Esophagus muscularis mucosa (tissue), 4 donors: ENCODE results near the gene PSAT1.

Experiments
- EP300 ChIP-seq: sonication (generic); formaldehyde crosslinking; IDR thresholded peaks from one replicate; pipeline ENCODE4 v1.6.1; 2017; ENCODE audit warnings: antibody characterized with exemption
- POLR2A ChIP-seq: fragments of 450-650 bp; IDR thresholded peaks from one replicate; pipeline ENCODE4 v1.6.1; 2017; ENCODE audit warnings: antibody characterized with exemption, moderate library complexity, mild to moderate bottlenecking, low read depth
- POLR2AphosphoS5 ChIP-seq, 2 donors: sonication (generic); formaldehyde crosslinking; IDR thresholded peaks; one replicate each; pipeline ENCODE4 v1.6.1; 2017; ENCODE audit warnings: antibody characterized with exemption in 2 of 2
- TF ChIP-seq, protein P1 (sequence below), 3 experiments: fragments of 200-600 bp in 2 of 3; fragments of 450-650 bp in 1 of 3; sonication (generic) in 2 of 3; IDR thresholded peaks; one replicate each; pipeline ENCODE4 v1.5.1; 2017 to 2019; ENCODE audit warnings: antibody characterized with exemption in 3 of 3, mild to moderate bottlenecking in 2 of 3, moderate library complexity in 1 of 3

DNA sequence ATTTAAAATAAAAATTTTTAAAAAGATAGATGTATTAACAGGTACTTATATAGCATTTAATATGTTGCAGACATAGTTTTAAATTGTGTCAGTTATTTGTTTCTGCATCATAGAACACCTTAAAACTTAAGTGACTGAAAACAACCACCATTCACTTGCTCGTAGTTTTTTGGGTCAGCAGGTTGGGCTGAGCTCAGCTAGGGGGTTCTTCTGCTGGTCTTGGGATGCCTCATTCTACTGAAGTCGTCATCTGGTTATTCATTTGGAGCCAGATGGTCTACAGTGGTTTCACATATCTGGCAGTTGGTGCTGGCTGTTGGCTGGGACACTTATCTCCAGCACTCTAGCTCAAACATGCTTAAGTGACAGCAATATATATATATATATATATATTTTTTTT is 29.6 kb downstream of the PSAT1 start:
- TF ChIP-seq, protein P1, sequence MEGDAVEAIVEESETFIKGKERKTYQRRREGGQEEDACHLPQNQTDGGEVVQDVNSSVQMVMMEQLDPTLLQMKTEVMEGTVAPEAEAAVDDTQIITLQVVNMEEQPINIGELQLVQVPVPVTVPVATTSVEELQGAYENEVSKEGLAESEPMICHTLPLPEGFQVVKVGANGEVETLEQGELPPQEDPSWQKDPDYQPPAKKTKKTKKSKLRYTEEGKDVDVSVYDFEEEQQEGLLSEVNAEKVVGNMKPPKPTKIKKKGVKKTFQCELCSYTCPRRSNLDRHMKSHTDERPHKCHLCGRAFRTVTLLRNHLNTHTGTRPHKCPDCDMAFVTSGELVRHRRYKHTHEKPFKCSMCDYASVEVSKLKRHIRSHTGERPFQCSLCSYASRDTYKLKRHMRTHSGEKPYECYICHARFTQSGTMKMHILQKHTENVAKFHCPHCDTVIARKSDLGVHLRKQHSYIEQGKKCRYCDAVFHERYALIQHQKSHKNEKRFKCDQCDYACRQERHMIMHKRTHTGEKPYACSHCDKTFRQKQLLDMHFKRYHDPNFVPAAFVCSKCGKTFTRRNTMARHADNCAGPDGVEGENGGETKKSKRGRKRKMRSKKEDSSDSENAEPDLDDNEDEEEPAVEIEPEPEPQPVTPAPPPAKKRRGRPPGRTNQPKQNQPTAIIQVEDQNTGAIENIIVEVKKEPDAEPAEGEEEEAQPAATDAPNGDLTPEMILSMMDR (IDR thresholded peaks at IDR 0.05), result no peak
- TF ChIP-seq POLR2A (no peak), EP300 (no peak), POLR2AphosphoS5 (IDR thresholded peaks at IDR 0.05) (no peak)
